A673 (cell line): ENCODE measurements around the gene SLC6A18.

Experiments used
- CTCF ChIP-seq: fragments of 300-800, 200-600 bp; sonication (generic); conservative IDR thresholded peaks from 2 replicates; pipeline ENCODE4 v1.5.1; 2017; ENCODE audit warnings: low read depth, mild to moderate bottlenecking, antibody characterized with exemption, low read length, moderate library complexity, mixed read lengths
- EZH2 ChIP-seq: fragments of 200-600 bp; sonication (generic); IDR thresholded peaks from 2 replicates; pipeline ENCODE4 v1.6.1; 2017; ENCODE audit warnings: borderline replicate concordance, low read depth, mild to moderate bottlenecking, mixed read lengths, antibody characterized with exemption, low read length; ENCODE audit not compliant: poor library complexity, severe bottlenecking

GRCh38 chr5:1204693-1205242 lies 20.4 kb upstream of the SLC6A18 start:
- peak; percentile 34; the same call in 1 of the 2 replicates for TF ChIP-seq CTCF
- TF ChIP-seq EZH2 = no peak
